ENCODE data around the gene PARD3.

DNA sequence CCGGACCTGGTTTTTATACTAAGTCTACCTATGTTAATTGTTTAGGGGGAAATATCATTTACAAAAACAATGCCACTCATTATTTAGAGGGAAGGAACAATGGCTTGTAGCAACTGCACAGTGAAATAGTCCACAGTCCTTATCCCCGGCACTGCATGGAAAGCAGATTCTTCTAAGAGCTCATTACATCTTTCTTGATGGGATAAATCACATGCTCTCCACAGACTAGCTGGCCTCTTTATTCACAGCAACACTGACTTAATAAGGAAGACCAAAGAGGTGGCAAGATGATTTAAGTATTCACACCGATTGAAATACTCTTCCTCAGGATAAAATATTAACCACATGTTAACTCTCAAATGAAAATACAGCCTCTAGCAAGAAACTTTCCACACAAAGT lies 349.4 kb downstream of the PARD3 start:
- TF ChIP-seq, protein P1, sequence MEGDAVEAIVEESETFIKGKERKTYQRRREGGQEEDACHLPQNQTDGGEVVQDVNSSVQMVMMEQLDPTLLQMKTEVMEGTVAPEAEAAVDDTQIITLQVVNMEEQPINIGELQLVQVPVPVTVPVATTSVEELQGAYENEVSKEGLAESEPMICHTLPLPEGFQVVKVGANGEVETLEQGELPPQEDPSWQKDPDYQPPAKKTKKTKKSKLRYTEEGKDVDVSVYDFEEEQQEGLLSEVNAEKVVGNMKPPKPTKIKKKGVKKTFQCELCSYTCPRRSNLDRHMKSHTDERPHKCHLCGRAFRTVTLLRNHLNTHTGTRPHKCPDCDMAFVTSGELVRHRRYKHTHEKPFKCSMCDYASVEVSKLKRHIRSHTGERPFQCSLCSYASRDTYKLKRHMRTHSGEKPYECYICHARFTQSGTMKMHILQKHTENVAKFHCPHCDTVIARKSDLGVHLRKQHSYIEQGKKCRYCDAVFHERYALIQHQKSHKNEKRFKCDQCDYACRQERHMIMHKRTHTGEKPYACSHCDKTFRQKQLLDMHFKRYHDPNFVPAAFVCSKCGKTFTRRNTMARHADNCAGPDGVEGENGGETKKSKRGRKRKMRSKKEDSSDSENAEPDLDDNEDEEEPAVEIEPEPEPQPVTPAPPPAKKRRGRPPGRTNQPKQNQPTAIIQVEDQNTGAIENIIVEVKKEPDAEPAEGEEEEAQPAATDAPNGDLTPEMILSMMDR (IDR thresholded peaks at IDR 0.05; ENCODE audit: low read depth, low read length, poor library complexity, severe bottlenecking), result no peak
- no peak for TF ChIP-seq EZH2phosphoT487 (IDR thresholded peaks at IDR 0.05; ENCODE audit: borderline replicate concordance, low read length)
